ENCODE measurements around the gene PDLIM5.
"Not testable (repeated sequence)": the region's sequence is repeated elsewhere in the genome, so short reads cannot be mapped to it uniquely, and the experiment has no call there.

Gene PDLIM5

GRCh38 chr4:94463771-94464170 is 12.0 kb downstream of the PDLIM5 start:
- DNase-seq (ENCODE audit: low spot score): no peak

GRCh38 chr4:94466371-94466770 is 14.6 kb downstream of the PDLIM5 start:
- DNase-seq (ENCODE audit: low spot score): no peak

GRCh38 chr4:94466923-94467322 is 15.2 kb downstream of the PDLIM5 start:
- DNase-seq (ENCODE audit: low spot score): no peak

- no peak for DNase-seq (ENCODE audit: low spot score)
Observed at GRCh38 chr4:94468093-94468769, 16.5 kb downstream of the PDLIM5 start.

- DNase-seq (ENCODE audit: low spot score): no peak
Observed at GRCh38 chr4:94469221-94469784, 17.6 kb downstream of the PDLIM5 start.

GRCh38 chr4:94470132-94470531 is 18.4 kb downstream of the PDLIM5 start:
- no peak for DNase-seq (ENCODE audit: low spot score)

- not testable (repeated sequence) for DNase-seq (ENCODE audit: low spot score)
Observed at GRCh38 chr4:94470782-94471181, 19.0 kb downstream of the PDLIM5 start.

- no peak for DNase-seq (ENCODE audit: low spot score)
Observed at GRCh38 chr4:94472056-94472826, 20.5 kb downstream of the PDLIM5 start.

GRCh38 chr4:94475050-94475449 is 23.3 kb downstream of the PDLIM5 start:
- DNase-seq (ENCODE audit: low spot score): no peak

- no peak for DNase-seq (ENCODE audit: low spot score)
Observed at GRCh38 chr4:94475794-94476193, 24.1 kb downstream of the PDLIM5 start.

- DNase-seq (ENCODE audit: low spot score): no peak
Observed at GRCh38 chr4:94477227-94477626, 25.5 kb downstream of the PDLIM5 start.

GRCh38 chr4:94478805-94479204 is 27.1 kb downstream of the PDLIM5 start:
- DNase-seq (ENCODE audit: low spot score): not testable (repeated sequence)

- DNase-seq (ENCODE audit: low spot score): no peak
Observed at GRCh38 chr4:94479358-94480141, 27.8 kb downstream of the PDLIM5 start.

GRCh38 chr4:94480362-94480951 is 28.7 kb downstream of the PDLIM5 start:
- no peak for DNase-seq (ENCODE audit: low spot score)

GRCh38 chr4:94483895-94484294 is 32.2 kb downstream of the PDLIM5 start:
- no peak for DNase-seq (ENCODE audit: low spot score)

- no peak for DNase-seq (ENCODE audit: low spot score)
Observed at GRCh38 chr4:94484818-94485217, 33.1 kb downstream of the PDLIM5 start.

- no peak for DNase-seq (ENCODE audit: low spot score)
Observed at GRCh38 chr4:94486372-94486801, 34.6 kb downstream of the PDLIM5 start.

- DNase-seq (ENCODE audit: low spot score): no peak
Observed at GRCh38 chr4:94488670-94489069, 36.9 kb downstream of the PDLIM5 start.

- no peak for DNase-seq (ENCODE audit: low spot score)
Observed at GRCh38 chr4:94489098-94489497, 37.4 kb downstream of the PDLIM5 start.

- DNase-seq (ENCODE audit: low spot score): no peak
Observed at GRCh38 chr4:94490437-94490836, 38.7 kb downstream of the PDLIM5 start.

- no peak for DNase-seq (ENCODE audit: low spot score)
Observed at GRCh38 chr4:94491322-94491721, 39.6 kb downstream of the PDLIM5 start.

- DNase-seq (ENCODE audit: low spot score): no peak
Observed at GRCh38 chr4:94495408-94495807, 43.7 kb downstream of the PDLIM5 start.
